TTC549 (cell line): ENCODE measurements around the gene UBE2M.

ENCODE experiments used
- FAIRE-seq: peaks from 2 replicates; lab custom pipeline; 2012; peaks lifted over from hg19 to GRCh38; lab: Jason Lieb, UNC

UBE2M gene

GRCh38 chr19:58538257-58539168 lies 19.9 kb downstream of the UBE2M start:
- FAIRE-seq = no peak

- no peak for FAIRE-seq
These were observed 21.3 kb downstream of the UBE2M start for GRCh38 chr19:58536852-58537798.

- no peak for FAIRE-seq
These were observed 22.6 kb downstream of the UBE2M start for GRCh38 chr19:58535857-58536256.

GRCh38 chr19:58531034-58531840 lies 27.2 kb downstream of the UBE2M start:
- no peak for FAIRE-seq

GRCh38 chr19:58529405-58529804 lies 29.0 kb downstream of the UBE2M start:
- no peak for FAIRE-seq

- FAIRE-seq = no peak
These were observed 35.7 kb downstream of the UBE2M start for GRCh38 chr19:58522709-58523108.

- FAIRE-seq = no peak
These were observed 36.8 kb downstream of the UBE2M start for GRCh38 chr19:58521651-58522050.

GRCh38 chr19:58520257-58520599 lies 38.2 kb downstream of the UBE2M start:
- FAIRE-seq = no peak

- FAIRE-seq = no peak
These were observed 38.8 kb downstream of the UBE2M start, which contains the start of gene ZBTB45 for GRCh38 chr19:58519355-58520256. Gene ZBTB45, minus strand, starts transcription at chr19:58519810. Its CDS starts 2,137 bp downstream, at chr19:58517673.

GRCh38 chr19:58519087-58519354 lies 39.4 kb downstream of the UBE2M start:
- FAIRE-seq = no peak

GRCh38 chr19:58518256-58519086 lies 39.9 kb downstream of the UBE2M start:
- no peak for FAIRE-seq

- FAIRE-seq = no peak
These were observed 41.2 kb downstream of the UBE2M start for GRCh38 chr19:58516964-58517833.

GRCh38 chr19:58516246-58516836 lies 42.1 kb downstream of the UBE2M start:
- no peak for FAIRE-seq

GRCh38 chr19:58515259-58515658 lies 43.2 kb downstream of the UBE2M start:
- FAIRE-seq = no peak

GRCh38 chr19:58514564-58515022 lies 43.8 kb downstream of the UBE2M start:
- FAIRE-seq = no peak

- no peak for FAIRE-seq
These were observed 44.5 kb downstream of the UBE2M start for GRCh38 chr19:58513694-58514563.

- FAIRE-seq = no peak
These were observed 45.2 kb downstream of the UBE2M start for GRCh38 chr19:58513213-58513693.
